ENCODE measurements around the gene RNASE7. TPM values are rescaled to one million over a fixed set of nuclear protein-coding genes. Genes with fewer than 3 reads are reported as not detected.

The RNASE7 gene
- total RNA-seq, 1 donor from 2014 or later: not detected

DNA sequence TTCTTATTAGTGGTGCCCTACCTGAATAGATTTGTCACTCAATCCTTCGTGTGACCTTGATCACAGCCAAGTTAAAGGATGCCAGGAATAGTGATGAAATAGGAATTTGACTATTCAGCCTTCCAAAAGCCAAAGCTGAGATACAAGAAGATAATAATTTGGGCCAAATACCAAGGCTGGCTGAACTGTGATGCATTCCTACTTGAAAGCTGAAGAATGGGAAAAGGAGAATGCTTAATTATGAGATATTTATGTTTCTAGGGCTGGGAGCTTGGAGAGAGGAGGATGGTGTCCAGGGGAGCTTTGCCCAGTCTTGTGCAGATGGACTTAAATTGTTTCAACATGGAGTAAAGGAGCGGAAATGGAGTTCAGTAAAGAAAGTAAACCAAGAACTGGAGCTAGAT is 5.2 kb downstream of the RNASE7 start:
- peaks cover 14% of the 10 kb centered on the region for H3K27me3 Mint-ChIP-seq (ENCODE audit: low read depth, unreplicated experiment)
- no peak for TF ChIP-seq EZH2 (IDR thresholded peaks at IDR 0.05; ENCODE audit: insufficient read depth, low read length)
- TF ChIP-seq, protein P1, sequence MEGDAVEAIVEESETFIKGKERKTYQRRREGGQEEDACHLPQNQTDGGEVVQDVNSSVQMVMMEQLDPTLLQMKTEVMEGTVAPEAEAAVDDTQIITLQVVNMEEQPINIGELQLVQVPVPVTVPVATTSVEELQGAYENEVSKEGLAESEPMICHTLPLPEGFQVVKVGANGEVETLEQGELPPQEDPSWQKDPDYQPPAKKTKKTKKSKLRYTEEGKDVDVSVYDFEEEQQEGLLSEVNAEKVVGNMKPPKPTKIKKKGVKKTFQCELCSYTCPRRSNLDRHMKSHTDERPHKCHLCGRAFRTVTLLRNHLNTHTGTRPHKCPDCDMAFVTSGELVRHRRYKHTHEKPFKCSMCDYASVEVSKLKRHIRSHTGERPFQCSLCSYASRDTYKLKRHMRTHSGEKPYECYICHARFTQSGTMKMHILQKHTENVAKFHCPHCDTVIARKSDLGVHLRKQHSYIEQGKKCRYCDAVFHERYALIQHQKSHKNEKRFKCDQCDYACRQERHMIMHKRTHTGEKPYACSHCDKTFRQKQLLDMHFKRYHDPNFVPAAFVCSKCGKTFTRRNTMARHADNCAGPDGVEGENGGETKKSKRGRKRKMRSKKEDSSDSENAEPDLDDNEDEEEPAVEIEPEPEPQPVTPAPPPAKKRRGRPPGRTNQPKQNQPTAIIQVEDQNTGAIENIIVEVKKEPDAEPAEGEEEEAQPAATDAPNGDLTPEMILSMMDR (IDR thresholded peaks at IDR 0.05; ENCODE audit: insufficient read depth, low read depth, low read length): no peak
- H3K4me3 Mint-ChIP-seq (ENCODE audit: unreplicated experiment): no peak overlapping the region
- no peaks in the 10 kb centered on the region for H3K9me3 ChIP-seq (ENCODE audit: insufficient read depth, low read depth, low read length)
- H3K27ac ChIP-seq (ENCODE audit: low read depth, low read length): no peak overlapping the region
- H3K9ac ChIP-seq (ENCODE audit: low read length): no peak overlapping the region
- peak; percentile 67 for DNase-seq (ENCODE audit: low read depth)
- H3K4me1 Mint-ChIP-seq (ENCODE audit: low read depth, unreplicated experiment): peaks cover 14% of the 10 kb centered on the region
- no peaks in the 10 kb centered on the region for H4K20me1 ChIP-seq (ENCODE audit: insufficient read depth, low read length)
- H3K4me1 ChIP-seq (ENCODE audit: insufficient read depth, low read length): peaks cover 2% of the 10 kb centered on the region
- peaks cover 2% of the 10 kb centered on the region for H3K36me3 Mint-ChIP-seq (ENCODE audit: low read depth, unreplicated experiment)
- peak overlapping the region; percentile 22 for H3K27ac Mint-ChIP-seq (ENCODE audit: unreplicated experiment)
- no peaks in the 10 kb centered on the region for H3K36me3 ChIP-seq (ENCODE audit: insufficient read depth, low read length)
- no peak overlapping the region for H3K4me2 ChIP-seq (ENCODE audit: low read length)
- peaks cover 9% of the 10 kb centered on the region for H3K9me3 Mint-ChIP-seq (ENCODE audit: unreplicated experiment)
- H3K27me3 ChIP-seq (ENCODE audit: insufficient read depth, low read length): peaks cover 10% of the 10 kb centered on the region
- no peak overlapping the region for H3K4me3 ChIP-seq (ENCODE audit: insufficient read depth, low read depth, low read length)
- no peak for FAIRE-seq
- H3K79me2 ChIP-seq (ENCODE audit: insufficient read depth, low read length): no peaks in the 10 kb centered on the region
- no peak overlapping the region for H2AFZ ChIP-seq (ENCODE audit: low read depth, low read length)

DNA sequence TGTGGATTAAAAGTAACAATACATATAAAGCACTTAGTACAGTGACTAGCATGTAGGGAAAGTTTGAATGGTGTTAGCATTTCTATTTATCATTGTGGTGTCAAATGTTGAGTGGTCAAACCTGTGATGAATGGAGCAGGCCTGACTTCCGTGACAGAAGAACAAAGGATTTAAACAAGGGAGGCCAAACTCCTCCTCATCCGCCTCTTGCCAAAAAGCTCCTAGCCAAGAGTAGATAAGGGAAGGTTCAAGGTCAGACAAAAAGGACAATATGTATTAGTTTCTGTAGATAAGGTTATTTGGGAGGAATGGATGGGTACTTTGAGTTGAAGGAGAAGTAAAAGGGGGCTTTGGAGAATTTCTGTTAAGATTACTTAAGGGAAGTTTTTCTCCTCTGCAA is 6.5 kb downstream of the RNASE7 start:
- H3K36me3 ChIP-seq (ENCODE audit: insufficient read depth, low read length): no peaks in the 10 kb centered on the region
- H3K9me3 ChIP-seq (ENCODE audit: insufficient read depth, low read depth, low read length): no peaks in the 10 kb centered on the region
- Mint-ChIP-seq H3K4me1 (ENCODE audit: low read depth, unreplicated experiment) (peaks cover 10% of the 10 kb centered on the region), H3K27me3 (ENCODE audit: low read depth, unreplicated experiment) (peaks cover 6% of the 10 kb centered on the region), H3K36me3 (ENCODE audit: low read depth, unreplicated experiment) (no peaks in the 10 kb centered on the region), H3K27ac (ENCODE audit: unreplicated experiment) (peak overlapping the region; percentile 12), H3K4me3 (ENCODE audit: unreplicated experiment) (no peak overlapping the region), H3K9me3 (ENCODE audit: unreplicated experiment) (peaks cover 7% of the 10 kb centered on the region)
- H3K27ac ChIP-seq (ENCODE audit: low read depth, low read length): no peak overlapping the region
- DNase-seq (ENCODE audit: low read depth): peak; percentile 44
- H3K9ac ChIP-seq (ENCODE audit: low read length): no peak overlapping the region
- no peak overlapping the region for H2AFZ ChIP-seq (ENCODE audit: low read depth, low read length)
- no peak for TF ChIP-seq EZH2 (IDR thresholded peaks at IDR 0.05; ENCODE audit: insufficient read depth, low read length)
- TF ChIP-seq, protein P1 (IDR thresholded peaks at IDR 0.05; ENCODE audit: insufficient read depth, low read depth, low read length): no peak
- H4K20me1 ChIP-seq (ENCODE audit: insufficient read depth, low read length): no peaks in the 10 kb centered on the region
- H3K27me3 ChIP-seq (ENCODE audit: insufficient read depth, low read length): peaks cover 10% of the 10 kb centered on the region
- no peak overlapping the region for H3K4me3 ChIP-seq (ENCODE audit: insufficient read depth, low read depth, low read length)
- H3K4me2 ChIP-seq (ENCODE audit: low read length): peak overlapping the region; percentile 27
- no peaks in the 10 kb centered on the region for H3K79me2 ChIP-seq (ENCODE audit: insufficient read depth, low read length)
- no peak for FAIRE-seq
- H3K4me1 ChIP-seq (ENCODE audit: insufficient read depth, low read length): peaks cover 2% of the 10 kb centered on the region

DNA sequence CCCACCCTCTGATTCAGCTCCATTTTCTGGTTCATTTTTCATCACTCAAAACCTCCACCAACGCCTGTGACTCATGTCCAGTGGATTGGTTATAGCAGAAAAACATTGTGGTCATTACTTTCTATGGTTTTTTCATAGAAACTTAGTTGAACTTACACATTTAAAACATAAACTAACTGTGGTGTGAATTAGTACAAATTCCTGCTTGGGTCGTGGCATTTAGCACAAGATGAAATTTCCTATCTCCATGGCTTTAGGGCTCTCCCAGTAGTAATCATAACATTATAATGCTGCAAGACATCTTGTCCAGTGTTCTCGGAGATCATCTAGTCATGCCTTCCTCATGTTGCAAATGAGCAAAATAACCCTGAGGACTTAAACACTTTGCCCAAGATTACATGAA is 7.1 kb downstream of the RNASE7 start:
- Histone ChIP-seq H2AFZ (ENCODE audit: low read depth, low read length) (no peak overlapping the region), H3K27ac (ENCODE audit: low read depth, low read length) (no peak overlapping the region)
- FAIRE-seq: no peak

More for the DNA sequence above, 7.1 kb downstream of the RNASE7 start:
- Mint-ChIP-seq H3K27ac (ENCODE audit: unreplicated experiment) (no peak overlapping the region), H3K27me3 (ENCODE audit: low read depth, unreplicated experiment) (peaks cover 6% of the 10 kb centered on the region), H3K4me3 (ENCODE audit: unreplicated experiment) (no peak overlapping the region), H3K4me1 (ENCODE audit: low read depth, unreplicated experiment) (peaks cover 15% of the 10 kb centered on the region), H3K36me3 (ENCODE audit: low read depth, unreplicated experiment) (no peaks in the 10 kb centered on the region), H3K9me3 (ENCODE audit: unreplicated experiment) (peaks cover 7% of the 10 kb centered on the region)
- no peaks in the 10 kb centered on the region for H3K9me3 ChIP-seq (ENCODE audit: insufficient read depth, low read depth, low read length)
- H3K27me3 ChIP-seq (ENCODE audit: insufficient read depth, low read length): peaks cover 5% of the 10 kb centered on the region
- H3K79me2 ChIP-seq (ENCODE audit: insufficient read depth, low read length): no peaks in the 10 kb centered on the region
- no peak overlapping the region for H3K9ac ChIP-seq (ENCODE audit: low read length)
- H3K4me2 ChIP-seq (ENCODE audit: low read length): peak overlapping the region; percentile 27
- no peak for TF ChIP-seq EZH2 (IDR thresholded peaks at IDR 0.05; ENCODE audit: insufficient read depth, low read length)
- TF ChIP-seq, protein P1 (IDR thresholded peaks at IDR 0.05; ENCODE audit: insufficient read depth, low read depth, low read length): no peak
- peaks cover 2% of the 10 kb centered on the region for H3K4me1 ChIP-seq (ENCODE audit: insufficient read depth, low read length)
- no peaks in the 10 kb centered on the region for H4K20me1 ChIP-seq (ENCODE audit: insufficient read depth, low read length)
- peak; percentile 73 for DNase-seq (ENCODE audit: low read depth)
- no peak overlapping the region for H3K4me3 ChIP-seq (ENCODE audit: insufficient read depth, low read depth, low read length)
- H3K36me3 ChIP-seq (ENCODE audit: insufficient read depth, low read length): no peaks in the 10 kb centered on the region

Data from astrocyte (in vitro differentiated cells and primary cell).